Activated naive CD8-positive, alpha-beta T cell treated with anti-CD3 and anti-CD28 coated beads for 36 hours (primary cell): ENCODE measurements around the gene DGKZ. TPM values are rescaled to one million over a fixed set of nuclear protein-coding genes. Genes with fewer than 3 reads are reported as not detected.

Experiments
- DNase-seq: peaks from one replicate; pipeline ENCODE4 v3.0.0; 2021
- H3K27ac Mint-ChIP-seq: one replicate; pipeline ENCODE4 v1.8.0; 2022; ENCODE audit warnings: mild to moderate bottlenecking, moderate library complexity, mixed read lengths
- H3K27me3 Mint-ChIP-seq: one replicate; pipeline ENCODE4 v1.8.0; 2022; ENCODE audit warnings: mild to moderate bottlenecking, mixed read lengths
- H3K36me3 Mint-ChIP-seq: one replicate; pipeline ENCODE4 v1.8.0; 2021; ENCODE audit warnings: mild to moderate bottlenecking, mixed read lengths
- H3K4me1 Mint-ChIP-seq: one replicate; pipeline ENCODE4 v1.8.0; 2021; ENCODE audit warnings: mixed read lengths
- H3K4me3 Mint-ChIP-seq: one replicate; pipeline ENCODE4 v1.8.0; 2022; ENCODE audit warnings: mild to moderate bottlenecking, moderate library complexity, mixed read lengths
- H3K9me3 Mint-ChIP-seq: one replicate; pipeline ENCODE4 v1.8.0; 2022; ENCODE audit warnings: mixed read lengths
- total RNA-seq, 2 experiments: library from RNA; stranded (reverse); gene quantifications; one replicate each; pipeline ENCODE4 v1.2.3, GENCODE V29; 2021

Gene DGKZ
- total RNA-seq, 2 experiments from 2014 or later, result 100.0 to 101 TPM

DNA sequence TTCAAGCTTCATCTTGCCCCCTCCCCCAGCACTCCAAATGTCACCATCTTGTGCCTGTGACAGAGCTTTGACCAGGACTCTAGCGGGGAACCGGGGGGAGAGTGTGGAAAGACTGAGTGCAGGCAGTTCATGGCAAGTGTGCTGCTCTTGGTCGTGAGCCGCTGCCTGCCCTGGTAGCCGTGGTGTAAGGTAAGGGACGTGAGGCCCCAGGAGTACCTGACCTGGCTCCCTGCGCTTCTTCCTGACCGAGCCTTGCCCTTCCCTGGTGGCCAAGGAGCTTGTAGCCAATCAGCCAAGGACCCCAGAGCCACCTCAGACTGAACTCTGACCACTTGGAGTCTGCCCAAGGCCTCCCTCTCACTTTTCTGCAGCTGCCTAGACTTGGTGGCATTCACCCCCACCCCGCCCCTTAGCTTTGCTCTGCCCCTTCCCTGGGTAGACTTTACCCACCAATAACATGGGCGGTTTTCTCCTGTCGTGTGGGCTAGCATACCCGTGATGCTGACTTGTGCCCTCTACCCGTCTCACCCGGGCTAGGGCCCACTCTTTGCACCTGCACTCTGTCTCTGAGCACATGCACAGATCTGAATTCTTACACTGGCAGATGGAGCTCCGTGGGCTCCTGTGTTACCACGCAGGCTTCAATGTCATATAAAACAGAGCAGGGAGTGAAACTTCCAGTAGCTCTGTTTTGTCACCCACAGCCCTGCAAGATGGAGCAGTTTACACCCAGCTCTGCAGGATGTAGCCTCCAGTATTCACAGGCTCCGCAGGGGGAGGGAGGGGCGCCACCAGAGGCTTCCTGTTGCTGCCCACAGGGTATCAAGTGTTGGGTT is 1.5 kb downstream of the DGKZ start:
- Mint-ChIP-seq H3K27me3 (no peaks in the 10 kb centered on the region), H3K36me3 (peaks cover 12% of the 10 kb centered on the region), H3K4me3 (peak overlapping the region; percentile 90), H3K4me1 (peaks cover 68% of the 10 kb centered on the region), H3K9me3 (no peaks in the 10 kb centered on the region), H3K27ac (peak overlapping the region; percentile 87)
- peak; percentile 51 for DNase-seq

DNA sequence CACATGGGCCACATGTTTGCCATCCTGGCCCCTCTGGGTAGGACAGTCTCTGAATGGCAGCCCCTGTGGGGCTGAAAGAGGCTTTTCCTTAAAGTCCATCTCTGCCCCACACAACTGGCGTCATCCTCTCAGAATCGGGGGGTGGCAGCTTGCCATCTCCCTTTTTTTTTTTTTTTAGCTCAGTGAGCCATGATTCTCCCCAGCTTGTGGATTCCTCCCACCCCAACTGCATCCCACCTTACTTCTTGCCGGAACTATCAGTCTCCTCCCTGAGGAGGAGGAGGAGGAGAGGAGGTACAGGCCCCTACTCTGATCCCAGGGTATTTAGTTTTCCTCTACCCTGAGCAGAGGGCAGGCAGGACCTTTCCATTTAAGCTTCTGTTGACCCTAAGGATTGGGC is 3.4 kb downstream of the DGKZ start:
- Mint-ChIP-seq H3K9me3 (no peaks in the 10 kb centered on the region), H3K36me3 (peaks cover 16% of the 10 kb centered on the region), H3K4me1 (peaks cover 71% of the 10 kb centered on the region), H3K27me3 (no peaks in the 10 kb centered on the region), H3K27ac (peak overlapping the region; percentile 72), H3K4me3 (no peak overlapping the region)
- no peak for DNase-seq

DNA sequence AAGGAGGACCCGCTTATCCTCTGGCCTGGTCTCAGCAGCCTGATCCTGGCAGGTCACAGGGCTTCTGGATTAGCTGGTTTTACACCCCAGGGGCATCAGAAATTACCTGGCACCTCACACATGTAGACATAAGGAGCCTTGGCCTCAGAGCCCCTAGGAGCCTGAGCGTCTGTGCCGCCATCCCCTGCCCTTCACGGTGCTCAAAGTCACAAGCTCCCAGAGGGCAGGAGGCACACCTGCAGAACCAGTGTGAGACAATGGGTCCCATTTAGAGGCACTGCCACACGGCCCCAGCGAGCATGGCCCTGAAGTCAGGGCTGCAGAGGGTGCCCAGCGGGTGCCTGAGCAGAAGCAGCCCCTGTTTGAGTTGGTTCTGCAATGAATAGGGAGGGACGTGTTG is 3.9 kb downstream of the DGKZ start:
- H3K27ac Mint-ChIP-seq, result peak overlapping the region; percentile 72
- H3K36me3 Mint-ChIP-seq, result peaks cover 21% of the 10 kb centered on the region
- peaks cover 67% of the 10 kb centered on the region for H3K4me1 Mint-ChIP-seq
- DNase-seq, result no peak
- peak overlapping the region; percentile 83 for H3K4me3 Mint-ChIP-seq
- H3K27me3 Mint-ChIP-seq, result no peaks in the 10 kb centered on the region
- no peaks in the 10 kb centered on the region for H3K9me3 Mint-ChIP-seq

DNA sequence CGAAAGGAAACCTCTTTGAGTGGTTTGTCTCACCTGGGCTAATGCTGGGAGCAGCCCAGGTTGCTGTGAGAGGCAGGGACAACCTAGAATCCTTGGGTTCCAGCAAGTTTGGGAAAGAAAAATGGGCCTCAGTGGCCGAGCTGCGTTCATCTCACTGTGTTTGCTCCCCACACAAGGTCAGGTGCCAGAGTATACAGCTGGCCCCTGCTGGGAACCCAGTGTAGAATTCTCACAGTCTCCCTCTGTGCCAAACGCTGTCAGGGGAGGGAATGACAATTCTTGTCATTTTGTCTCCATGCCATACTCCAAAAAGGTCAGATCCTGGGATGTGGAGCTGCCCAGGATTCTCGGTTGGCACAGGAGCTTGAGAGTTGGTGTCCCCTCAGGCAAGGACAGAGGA is 4.3 kb downstream of the DGKZ start:
- Mint-ChIP-seq H3K27ac (peak overlapping the region; percentile 72), H3K9me3 (no peaks in the 10 kb centered on the region), H3K4me3 (peak overlapping the region; percentile 83), H3K27me3 (no peaks in the 10 kb centered on the region), H3K4me1 (peaks cover 67% of the 10 kb centered on the region), H3K36me3 (peaks cover 21% of the 10 kb centered on the region)
- no peak for DNase-seq

DNA sequence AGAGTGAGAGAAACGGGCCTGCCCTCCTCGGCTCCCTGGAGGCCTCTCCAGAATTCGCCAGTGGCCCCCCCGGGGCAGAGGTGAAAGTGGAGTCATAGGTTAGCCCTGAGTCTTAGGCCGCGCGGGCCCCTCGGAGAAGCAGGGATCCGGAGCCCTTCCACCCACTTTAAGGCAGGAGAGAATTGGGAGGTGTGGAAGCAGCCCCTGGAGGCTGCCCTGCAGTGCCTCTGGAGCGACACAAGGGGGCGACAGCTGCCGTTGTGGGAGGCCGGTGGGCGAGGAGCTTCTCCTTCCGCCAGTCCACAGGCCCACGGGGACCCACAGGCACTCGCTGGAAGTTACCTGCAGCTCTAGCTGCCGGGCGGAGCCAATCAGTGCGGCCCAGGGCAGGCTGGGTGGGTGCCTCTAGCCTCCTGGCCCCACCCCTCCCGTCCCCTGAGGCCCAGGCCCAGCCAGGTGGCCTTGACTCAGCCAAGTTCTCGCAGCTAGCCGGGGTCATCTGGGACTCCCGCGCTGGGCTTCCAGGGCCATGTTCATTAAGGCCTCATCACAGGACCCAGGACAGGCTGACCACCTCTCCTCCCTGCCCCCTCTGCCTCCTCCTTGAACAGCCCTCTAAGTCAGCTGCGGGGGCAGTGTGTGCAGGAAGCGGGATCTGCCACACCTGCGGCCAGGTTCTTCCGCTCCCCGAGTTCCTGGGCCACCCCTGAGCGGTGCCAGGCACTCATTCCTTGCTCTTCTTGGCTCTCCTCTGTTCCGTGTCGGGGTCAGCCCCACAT is 5.0 kb downstream of the DGKZ start:
- Mint-ChIP-seq H3K27ac (peak overlapping the region; percentile 92), H3K9me3 (no peaks in the 10 kb centered on the region), H3K27me3 (no peaks in the 10 kb centered on the region), H3K4me1 (peaks cover 69% of the 10 kb centered on the region), H3K36me3 (peaks cover 21% of the 10 kb centered on the region), H3K4me3 (peak overlapping the region; percentile 83)
- DNase-seq, result peak; percentile 84

DNA sequence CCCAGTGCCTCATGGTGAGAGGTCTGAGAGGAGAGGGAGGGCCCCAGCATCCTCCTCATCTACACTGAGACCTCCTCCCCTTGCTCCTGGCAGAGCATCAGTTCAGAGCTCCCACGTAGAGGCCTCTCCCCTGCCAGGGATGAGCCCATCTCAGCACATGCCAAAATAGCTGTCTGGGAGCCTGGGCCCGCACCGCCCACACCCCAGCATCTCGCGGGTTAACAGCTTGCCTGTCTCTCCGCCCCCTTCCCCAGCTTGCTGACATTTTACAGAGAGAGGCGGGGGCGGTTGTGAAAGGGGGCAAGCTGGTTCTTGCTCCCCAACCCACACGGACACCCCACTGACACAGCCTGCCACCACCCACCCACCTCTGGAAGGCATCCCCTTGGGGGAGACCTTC is 6.4 kb downstream of the DGKZ start:
- Mint-ChIP-seq H3K27me3 (no peaks in the 10 kb centered on the region), H3K27ac (peak overlapping the region; percentile 92), H3K4me1 (peaks cover 76% of the 10 kb centered on the region), H3K9me3 (no peaks in the 10 kb centered on the region), H3K4me3 (peak overlapping the region; percentile 83), H3K36me3 (peaks cover 22% of the 10 kb centered on the region)
- peak; percentile 81 for DNase-seq

DNA sequence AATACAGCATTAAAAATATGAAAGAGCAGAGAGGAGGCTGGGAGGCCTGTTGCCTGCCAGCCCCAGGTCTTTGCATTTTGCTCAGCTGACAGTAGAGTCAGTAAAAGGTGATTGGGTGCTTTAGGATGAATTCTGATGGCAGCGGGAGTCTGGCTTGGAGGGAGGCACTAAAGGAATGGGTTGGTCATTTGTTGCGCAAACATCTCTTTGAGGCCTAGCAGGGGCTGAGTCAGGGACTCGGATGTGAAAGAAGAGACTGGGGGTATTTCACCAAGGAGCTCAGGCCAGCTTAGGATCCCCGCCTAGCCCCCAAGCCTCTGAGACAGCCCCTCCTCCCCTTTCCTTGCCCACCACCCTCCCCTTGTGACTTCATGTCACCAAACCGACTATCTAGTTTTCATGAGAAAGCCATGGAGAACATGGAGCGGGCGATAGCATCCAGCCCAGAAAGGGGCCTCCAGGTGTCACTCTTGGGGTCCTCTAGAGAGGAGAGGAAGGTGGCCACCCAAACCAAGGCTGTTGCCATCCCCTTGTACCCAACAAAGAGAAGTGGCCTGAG is 9.7 kb downstream of the DGKZ start:
- DNase-seq, result no peak
- peak overlapping the region; percentile 14 for H3K4me3 Mint-ChIP-seq
- no peaks in the 10 kb centered on the region for H3K27me3 Mint-ChIP-seq
- peaks cover 17% of the 10 kb centered on the region for H3K36me3 Mint-ChIP-seq
- H3K27ac Mint-ChIP-seq, result peak overlapping the region; percentile 69
- peaks cover 67% of the 10 kb centered on the region for H3K4me1 Mint-ChIP-seq
- no peaks in the 10 kb centered on the region for H3K9me3 Mint-ChIP-seq

DNA sequence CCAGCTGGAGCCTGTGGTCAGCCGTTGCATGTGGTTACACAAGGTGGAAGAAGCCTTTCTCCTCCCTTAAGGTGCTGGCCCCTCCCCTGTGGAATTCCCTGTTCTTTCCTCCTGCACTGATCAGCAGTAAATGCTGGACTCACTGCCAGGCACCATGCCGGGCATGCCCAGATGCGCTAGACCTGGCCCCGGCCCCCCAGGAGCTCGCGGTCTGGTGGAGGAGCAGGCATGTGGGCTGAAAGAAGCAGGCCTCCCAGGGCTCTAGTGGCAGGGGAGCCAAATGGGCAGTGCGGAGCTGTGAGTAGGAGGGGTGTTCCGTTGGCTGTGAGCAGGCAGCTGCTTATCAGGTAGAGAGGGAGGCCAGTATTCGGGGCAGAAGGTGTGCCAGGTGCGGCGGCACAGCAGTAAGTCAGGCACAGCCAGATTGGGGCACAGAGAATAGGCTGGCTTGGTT is 10.2 kb downstream of the DGKZ start:
- Mint-ChIP-seq H3K27me3 (no peaks in the 10 kb centered on the region), H3K27ac (peak overlapping the region; percentile 79), H3K36me3 (peaks cover 16% of the 10 kb centered on the region), H3K4me1 (peaks cover 68% of the 10 kb centered on the region), H3K4me3 (no peak overlapping the region), H3K9me3 (no peaks in the 10 kb centered on the region)
- no peak for DNase-seq

DNA sequence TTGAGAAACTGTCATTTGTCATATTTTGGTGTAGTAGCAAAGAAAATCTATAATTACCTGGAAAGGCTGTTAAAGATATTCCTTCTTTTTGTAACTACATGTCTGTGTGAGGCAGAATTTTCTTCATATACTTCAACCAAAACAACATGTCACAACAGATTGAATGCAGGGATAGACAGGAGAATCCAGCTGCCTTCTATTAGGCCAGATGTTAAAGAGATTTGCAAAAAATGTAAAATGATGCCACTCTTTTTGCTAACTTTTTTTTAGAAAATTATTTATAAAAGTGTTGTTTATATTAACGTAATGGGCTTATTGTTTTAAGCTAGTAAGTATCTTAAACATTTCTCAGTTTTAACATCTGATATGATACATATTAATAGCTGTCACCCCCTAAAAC is 12.7 kb downstream of the DGKZ start:
- DNase-seq, result no peak
- peaks cover 13% of the 10 kb centered on the region for H3K36me3 Mint-ChIP-seq
- no peak overlapping the region for H3K4me3 Mint-ChIP-seq
- H3K27me3 Mint-ChIP-seq, result no peaks in the 10 kb centered on the region
- H3K27ac Mint-ChIP-seq, result no peak overlapping the region
- H3K4me1 Mint-ChIP-seq, result peaks cover 60% of the 10 kb centered on the region
- H3K9me3 Mint-ChIP-seq, result no peaks in the 10 kb centered on the region

DNA sequence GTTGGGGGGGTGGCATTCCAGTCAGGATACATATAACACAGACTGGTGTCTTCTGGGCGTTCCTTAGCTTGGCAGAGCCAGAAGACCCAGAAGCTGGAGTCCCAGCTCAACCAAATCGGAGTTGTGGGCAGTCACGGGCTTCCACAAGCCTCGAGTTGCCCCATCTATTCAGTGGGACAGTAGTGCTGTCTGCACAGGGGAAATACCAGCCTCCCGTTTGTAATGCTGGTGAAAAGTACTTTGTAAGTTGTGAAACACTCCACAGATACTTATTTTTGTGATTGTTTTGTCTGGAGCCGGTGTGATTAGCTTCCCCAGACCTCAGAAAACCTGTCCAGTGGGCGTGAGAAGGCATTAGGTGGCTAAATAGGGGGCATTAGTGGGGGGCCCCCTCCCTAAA is 13.6 kb downstream of the DGKZ start:
- peaks cover 7% of the 10 kb centered on the region for H3K36me3 Mint-ChIP-seq
- DNase-seq, result no peak
- peak overlapping the region; percentile 78 for H3K4me3 Mint-ChIP-seq
- H3K9me3 Mint-ChIP-seq, result no peaks in the 10 kb centered on the region
- peak overlapping the region; percentile 91 for H3K27ac Mint-ChIP-seq
- H3K4me1 Mint-ChIP-seq, result peaks cover 60% of the 10 kb centered on the region
- no peaks in the 10 kb centered on the region for H3K27me3 Mint-ChIP-seq

DNA sequence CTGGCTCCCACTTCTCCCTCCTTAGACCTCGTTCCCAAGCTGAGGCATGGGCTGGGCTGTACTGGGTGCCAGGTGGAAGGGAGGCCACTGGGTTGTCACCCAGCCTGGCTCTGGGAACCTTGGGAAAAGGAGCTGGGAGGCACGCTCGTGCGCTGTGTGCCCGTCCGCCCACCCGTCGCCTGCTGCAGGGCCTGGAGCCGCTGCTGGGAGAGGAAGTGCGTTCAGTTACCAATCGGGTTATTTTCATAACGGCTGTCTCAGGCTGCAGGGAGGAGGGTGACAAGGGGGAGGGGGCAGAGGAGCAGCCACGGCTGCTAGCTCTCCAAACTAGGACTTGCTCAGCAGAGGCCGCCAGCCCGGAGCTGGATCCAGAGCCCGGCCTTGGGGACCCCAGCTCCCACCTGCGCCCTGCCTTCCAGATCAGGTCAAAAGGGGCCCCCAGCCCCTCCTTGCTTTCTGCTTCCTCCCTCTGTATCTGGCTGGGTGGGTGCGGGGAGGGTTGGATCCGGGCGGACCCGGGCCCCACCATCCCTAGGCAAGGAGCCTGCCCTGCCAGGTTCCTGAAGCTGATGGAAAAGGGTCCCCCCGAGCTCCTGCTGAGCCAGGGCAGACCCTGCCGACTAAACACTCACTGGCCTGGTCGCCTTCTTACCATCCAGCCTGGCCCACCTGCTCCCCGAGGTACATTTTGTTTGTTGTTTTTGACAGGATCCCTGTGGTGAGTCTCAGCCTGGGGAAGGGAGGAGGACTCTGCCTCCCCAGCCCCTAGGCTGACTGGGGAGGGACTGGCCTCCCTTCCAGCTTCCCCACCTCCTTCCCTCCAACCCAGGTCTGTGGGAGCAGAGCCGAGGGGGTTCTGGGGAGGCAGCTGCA is 14.3 kb downstream of the DGKZ start:
- Mint-ChIP-seq H3K36me3 (peaks cover 5% of the 10 kb centered on the region), H3K27me3 (no peaks in the 10 kb centered on the region), H3K27ac (peak overlapping the region; percentile 91), H3K9me3 (no peaks in the 10 kb centered on the region), H3K4me1 (peaks cover 55% of the 10 kb centered on the region), H3K4me3 (peak overlapping the region; percentile 78)
- DNase-seq, result peak; percentile 76

DNA sequence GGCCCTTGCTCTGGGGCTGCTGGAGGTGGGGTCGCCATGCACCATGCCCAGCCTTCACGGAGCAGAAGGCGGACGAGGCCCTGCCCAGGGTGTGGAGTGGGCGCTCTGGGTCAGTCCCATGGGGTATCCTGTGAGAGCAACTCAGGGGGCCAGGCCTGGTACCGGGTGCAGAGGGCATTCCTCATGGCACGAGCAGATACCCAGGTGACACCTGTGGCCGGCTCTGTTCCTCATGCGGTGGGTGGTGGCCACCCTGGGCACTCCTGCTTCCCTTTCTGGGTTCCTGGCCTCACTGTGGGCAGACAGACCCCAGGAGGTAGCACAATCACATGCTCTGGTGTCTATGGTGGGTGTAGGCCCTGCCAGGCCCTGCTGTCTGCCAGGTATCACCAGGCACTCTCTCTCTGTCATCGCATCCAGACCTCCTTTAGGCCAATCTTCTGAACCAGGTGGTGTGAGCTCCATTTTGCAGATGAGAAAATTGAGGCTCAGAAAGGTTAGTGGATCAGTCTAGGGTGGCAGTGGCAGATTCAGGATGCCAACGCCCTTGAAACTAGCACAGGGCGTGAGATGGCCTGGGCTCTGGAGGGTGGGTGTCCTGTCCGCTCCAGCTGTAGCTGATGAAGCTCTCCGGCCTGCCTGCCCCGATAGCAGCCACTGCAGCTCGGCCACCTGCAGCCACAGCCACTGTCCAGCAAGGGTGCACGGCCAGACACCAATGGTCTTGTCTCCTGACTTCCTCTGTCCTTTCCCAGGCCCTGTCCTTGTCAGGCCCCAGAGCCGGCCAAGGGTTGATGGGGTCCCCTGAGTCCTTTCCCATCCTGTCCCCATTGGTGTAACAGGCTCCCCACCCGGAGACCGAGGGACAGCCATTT is 15.1 kb downstream of the DGKZ start:
- Mint-ChIP-seq H3K9me3 (no peaks in the 10 kb centered on the region), H3K27me3 (no peaks in the 10 kb centered on the region), H3K4me3 (peak overlapping the region; percentile 78), H3K27ac (peak overlapping the region; percentile 91), H3K36me3 (peaks cover 5% of the 10 kb centered on the region), H3K4me1 (peaks cover 52% of the 10 kb centered on the region)
- no peak for DNase-seq

DNA sequence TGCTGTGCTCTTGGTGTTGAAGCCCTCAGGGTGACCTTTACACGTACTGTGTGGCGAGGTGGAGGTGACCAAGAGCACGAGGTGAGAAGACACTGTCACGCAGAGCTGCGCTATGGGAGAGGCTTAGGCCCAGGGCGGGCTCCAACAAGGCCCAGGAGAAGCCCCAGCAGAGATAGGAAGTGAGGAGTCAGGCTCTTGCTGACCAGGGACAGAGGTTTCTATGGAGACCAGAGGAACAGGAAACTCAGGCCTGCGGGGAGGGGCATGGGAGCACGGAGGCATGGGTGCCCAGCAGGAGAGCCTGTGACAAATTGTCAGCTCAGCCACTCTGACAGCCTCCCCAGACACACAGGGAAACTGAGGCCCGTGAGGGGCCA is 15.8 kb downstream of the DGKZ start:
- no peak for DNase-seq
- Mint-ChIP-seq H3K9me3 (no peaks in the 10 kb centered on the region), H3K27me3 (no peaks in the 10 kb centered on the region), H3K4me1 (peaks cover 48% of the 10 kb centered on the region), H3K27ac (peak overlapping the region; percentile 74), H3K4me3 (no peak overlapping the region), H3K36me3 (peaks cover 5% of the 10 kb centered on the region)
